H1 (cell line): ENCODE measurements around the gene ZNF592. TPM values are rescaled to one million over a fixed set of nuclear protein-coding genes. Genes with fewer than 3 reads are reported as not detected.

Experiments
- BRCA1 ChIP-seq: IDR thresholded peaks from 2 replicates; pipeline ENCODE4 v1.6.1; 2012; ENCODE audit warnings: low read depth, low read length, improper control_type of control experiment
- KDM5A ChIP-seq: fragments of 200-600 bp; IDR thresholded peaks from 2 replicates; pipeline ENCODE4 v1.7.1; 2012; ENCODE audit warnings: mild to moderate bottlenecking, low read length, inconsistent platforms, mixed read lengths
- polyA plus RNA-seq, 7 experiments: library from polyadenylated mRNA; depleted of rRNA in 3 of 7; stranded (reverse) in 5 of 7; unstranded in 2 of 7; fragments of >200 nt in 5 of 7; fragments of 200-250 nt in 2 of 7; gene quantifications; 1 replicate in 5 of 7; 2 replicates in 1 of 7; 4 replicates in 1 of 7; pipeline versions ENCODE4 v1.2.1 to v1.2.3, GENCODE V29; 2011 to 2013; ENCODE audit warnings: missing spikeins in 2 of 7, mixed read lengths in 2 of 7
- total RNA-seq: library from RNA; stranded (reverse); fragmentation: NEBNext Ultra II Directional; extraction: Animal tissue kit (Norgen Biotek cat#: 25700); gene quantifications from 2 replicates; pipeline ENCODE4 v1.2.1, GENCODE V29; 2021
- TF ChIP-seq, protein P1 (sequence below), 3 experiments: IDR thresholded peaks; 1 replicate in 2 of 3; 2 replicates in 1 of 3; pipeline versions ENCODE4 v1.5.1 to v1.6.1; 2011; ENCODE audit warnings: low read length in 3 of 3, mild to moderate bottlenecking in 3 of 3, inconsistent platforms in 2 of 3, low read depth in 1 of 3, moderate library complexity in 1 of 3; ENCODE audit not compliant: insufficient read depth in 1 of 3; ENCODE audit errors: control extremely low read depth in 1 of 3

Gene ZNF592
- total and polyA plus RNA-seq, 2 of the 8 experiments (the other 6 are each of a cell fraction or from before 2014, with no cell fraction given), result 14.2 to 33.0 TPM

DNA sequence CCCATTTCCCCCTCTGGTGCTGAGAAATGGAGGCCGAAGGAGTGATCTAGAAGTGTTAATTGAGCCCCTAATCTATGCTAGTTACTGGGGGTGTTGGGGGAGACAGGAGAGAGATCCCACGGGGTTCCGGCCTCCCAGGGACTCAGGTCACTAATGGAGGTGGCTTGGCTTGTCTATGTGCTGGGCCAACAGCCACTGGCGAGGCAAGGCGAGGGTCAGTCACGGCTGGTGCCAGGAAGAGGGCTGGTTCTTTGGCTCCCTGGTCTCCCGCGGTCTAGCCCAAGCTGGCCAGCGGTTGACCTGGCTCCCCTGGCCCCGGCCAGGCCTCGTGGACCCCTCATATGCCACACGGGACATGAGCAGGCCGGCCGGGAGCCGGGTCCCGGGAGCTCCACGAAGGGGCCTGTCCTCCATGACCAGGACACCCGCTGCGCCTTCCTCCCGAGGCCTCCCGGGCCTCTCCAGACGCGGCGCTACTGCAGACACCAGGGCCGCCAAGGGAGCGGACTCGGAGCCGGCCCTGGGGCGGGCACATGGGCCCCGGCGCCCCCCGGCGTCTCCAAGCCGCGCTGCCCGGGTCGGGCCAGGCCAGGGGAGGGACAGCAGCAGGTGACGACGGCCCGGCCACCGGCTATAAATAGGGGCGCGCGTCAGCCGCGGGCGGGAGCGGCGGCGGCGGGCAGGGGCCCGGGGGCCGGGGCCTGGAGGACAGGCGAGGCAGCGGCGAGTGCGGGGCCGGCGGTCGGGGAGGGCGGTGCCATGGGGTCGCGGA is 68.5 kb downstream of the ZNF592 start, which contains the start of gene ALPK3 (continued):
- TF ChIP-seq BRCA1, result no peak
- TF ChIP-seq, protein P1, sequence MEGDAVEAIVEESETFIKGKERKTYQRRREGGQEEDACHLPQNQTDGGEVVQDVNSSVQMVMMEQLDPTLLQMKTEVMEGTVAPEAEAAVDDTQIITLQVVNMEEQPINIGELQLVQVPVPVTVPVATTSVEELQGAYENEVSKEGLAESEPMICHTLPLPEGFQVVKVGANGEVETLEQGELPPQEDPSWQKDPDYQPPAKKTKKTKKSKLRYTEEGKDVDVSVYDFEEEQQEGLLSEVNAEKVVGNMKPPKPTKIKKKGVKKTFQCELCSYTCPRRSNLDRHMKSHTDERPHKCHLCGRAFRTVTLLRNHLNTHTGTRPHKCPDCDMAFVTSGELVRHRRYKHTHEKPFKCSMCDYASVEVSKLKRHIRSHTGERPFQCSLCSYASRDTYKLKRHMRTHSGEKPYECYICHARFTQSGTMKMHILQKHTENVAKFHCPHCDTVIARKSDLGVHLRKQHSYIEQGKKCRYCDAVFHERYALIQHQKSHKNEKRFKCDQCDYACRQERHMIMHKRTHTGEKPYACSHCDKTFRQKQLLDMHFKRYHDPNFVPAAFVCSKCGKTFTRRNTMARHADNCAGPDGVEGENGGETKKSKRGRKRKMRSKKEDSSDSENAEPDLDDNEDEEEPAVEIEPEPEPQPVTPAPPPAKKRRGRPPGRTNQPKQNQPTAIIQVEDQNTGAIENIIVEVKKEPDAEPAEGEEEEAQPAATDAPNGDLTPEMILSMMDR (IDR thresholded peaks at IDR 0.05; ENCODE audit: control extremely low read depth in 1 of 3, insufficient read depth in 1 of 3, low read depth in 1 of 3, low read length in 3 of 3), result peak in 1 of 3 experiments; percentile 23; a peak in 1 of 4 replicates
- TF ChIP-seq KDM5A, result no peak
